LNCAP (cell line): ENCODE data around the gene DRC7.

Source experiments
- CTCF ChIP-seq: fragments of 450-650 bp; IDR thresholded peaks from 2 replicates; pipeline ENCODE4 v1.5.1; 2017; ENCODE audit warnings: mild to moderate bottlenecking

The DRC7 gene

GRCh38 chr16:57723170-57723569, 28.6 kb downstream of the DRC7 start:
- no peak for TF ChIP-seq CTCF

GRCh38 chr16:57724531-57724930, 29.9 kb downstream of the DRC7 start:
- no peak for TF ChIP-seq CTCF

GRCh38 chr16:57725151-57725550, 30.5 kb downstream of the DRC7 start:
- no peak for TF ChIP-seq CTCF

- no peak for TF ChIP-seq CTCF
Observed at GRCh38 chr16:57725554-57725953, 30.9 kb downstream of the DRC7 start.

GRCh38 chr16:57725976-57726375, 31.4 kb downstream of the DRC7 start:
- no peak for TF ChIP-seq CTCF

- no peak for TF ChIP-seq CTCF
Observed at GRCh38 chr16:57726433-57726947, 31.9 kb downstream of the DRC7 start.

GRCh38 chr16:57727610-57728009, 33.0 kb downstream of the DRC7 start:
- TF ChIP-seq CTCF, result no peak
